ENCODE results near the gene TRDN. TPM values are rescaled to one million over a fixed set of nuclear protein-coding genes. Genes with fewer than 3 reads are reported as not detected.

The TRDN gene
- total RNA-seq, 1 donor = not detected

DNA sequence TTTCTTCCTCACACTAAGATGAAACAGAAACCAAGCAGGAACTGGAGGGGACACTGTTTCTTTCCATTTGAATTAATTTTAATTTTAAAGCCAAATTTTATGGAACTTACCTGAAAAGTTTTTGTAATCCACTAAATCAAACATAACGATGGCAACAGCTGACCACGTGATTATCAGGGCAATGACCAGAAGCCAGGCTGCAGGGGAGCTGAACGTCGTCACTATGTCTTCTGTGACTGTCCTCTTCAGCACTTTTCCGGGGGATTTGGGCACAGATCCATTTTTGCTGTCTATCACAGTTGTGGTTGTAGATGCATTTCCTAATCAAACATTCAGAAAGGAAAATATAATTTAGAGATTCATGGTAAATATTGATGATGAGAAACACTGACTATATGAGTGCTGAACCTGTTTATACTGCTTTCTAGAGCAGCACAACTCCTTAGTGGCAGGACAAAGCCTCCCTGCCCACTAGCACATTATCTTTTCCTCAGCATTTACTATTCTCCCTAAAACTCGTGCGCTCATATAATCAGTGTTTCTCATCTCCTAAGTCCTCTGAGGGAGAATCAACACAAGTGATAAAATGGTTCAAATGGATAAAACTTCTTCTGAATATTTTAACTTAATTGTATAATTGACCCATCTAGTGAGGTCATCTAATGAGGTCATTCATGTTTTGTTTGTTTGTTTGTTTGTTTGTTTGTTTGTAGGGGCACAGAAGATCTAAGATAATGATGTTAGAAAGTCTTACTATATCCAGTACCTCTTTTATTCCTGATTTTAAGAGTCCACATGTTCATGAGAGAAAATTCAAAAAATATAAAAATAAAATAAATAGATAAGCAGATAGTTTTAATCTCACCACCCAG lies 65.7 kb downstream of the TRDN start:
- Histone ChIP-seq H3K79me2 (ENCODE audit: insufficient read depth, low read length) (no peaks in the 10 kb centered on the region), H3K4me2 (ENCODE audit: insufficient read depth, low read length) (no peak overlapping the region)
- TF ChIP-seq, protein P1, sequence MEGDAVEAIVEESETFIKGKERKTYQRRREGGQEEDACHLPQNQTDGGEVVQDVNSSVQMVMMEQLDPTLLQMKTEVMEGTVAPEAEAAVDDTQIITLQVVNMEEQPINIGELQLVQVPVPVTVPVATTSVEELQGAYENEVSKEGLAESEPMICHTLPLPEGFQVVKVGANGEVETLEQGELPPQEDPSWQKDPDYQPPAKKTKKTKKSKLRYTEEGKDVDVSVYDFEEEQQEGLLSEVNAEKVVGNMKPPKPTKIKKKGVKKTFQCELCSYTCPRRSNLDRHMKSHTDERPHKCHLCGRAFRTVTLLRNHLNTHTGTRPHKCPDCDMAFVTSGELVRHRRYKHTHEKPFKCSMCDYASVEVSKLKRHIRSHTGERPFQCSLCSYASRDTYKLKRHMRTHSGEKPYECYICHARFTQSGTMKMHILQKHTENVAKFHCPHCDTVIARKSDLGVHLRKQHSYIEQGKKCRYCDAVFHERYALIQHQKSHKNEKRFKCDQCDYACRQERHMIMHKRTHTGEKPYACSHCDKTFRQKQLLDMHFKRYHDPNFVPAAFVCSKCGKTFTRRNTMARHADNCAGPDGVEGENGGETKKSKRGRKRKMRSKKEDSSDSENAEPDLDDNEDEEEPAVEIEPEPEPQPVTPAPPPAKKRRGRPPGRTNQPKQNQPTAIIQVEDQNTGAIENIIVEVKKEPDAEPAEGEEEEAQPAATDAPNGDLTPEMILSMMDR (IDR thresholded peaks at IDR 0.05; ENCODE audit: extremely low read depth, low read depth, low read length) = no peak

DNA sequence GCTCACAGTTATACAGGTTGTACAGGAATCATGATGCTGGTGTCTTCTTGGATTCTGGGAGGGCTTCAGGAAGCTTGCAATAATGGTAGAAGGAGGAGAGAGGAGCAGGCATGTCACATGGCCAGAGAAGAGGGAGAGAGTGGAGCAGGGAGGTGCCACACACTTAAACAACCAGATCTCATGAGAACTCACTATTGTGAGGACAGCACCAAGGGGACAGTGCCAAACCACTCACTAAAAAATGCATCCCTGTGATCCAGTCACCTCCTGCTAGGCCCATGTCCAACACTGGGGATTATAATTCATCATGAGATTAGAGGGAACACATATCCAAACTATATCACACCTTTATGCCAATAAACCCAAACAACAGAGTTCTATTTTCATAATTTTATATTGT lies 67.2 kb downstream of the TRDN start:
- no peaks in the 10 kb centered on the region for H3K27me3 ChIP-seq (ENCODE audit: insufficient read depth, low read length)
- no peaks in the 10 kb centered on the region for H3K9me3 ChIP-seq (ENCODE audit: low read depth, low read length)
- no peaks in the 10 kb centered on the region for H3K4me1 ChIP-seq (ENCODE audit: insufficient read depth, low read length)

More for the DNA sequence above, 65.7 kb downstream of the TRDN start:
- no peak overlapping the region for H3K27ac ChIP-seq (ENCODE audit: low read depth, low read length)
- DNase-seq (ENCODE audit: insufficient read length, low spot score, missing footprints) = no peak
- H2AFZ ChIP-seq (ENCODE audit: low read length) = no peak overlapping the region
- H3K4me1 ChIP-seq (ENCODE audit: insufficient read depth, low read length) = no peaks in the 10 kb centered on the region
- H3K4me3 ChIP-seq (ENCODE audit: insufficient read depth, low read length) = no peak overlapping the region
- no peaks in the 10 kb centered on the region for H3K27me3 ChIP-seq (ENCODE audit: insufficient read depth, low read length)
- H4K20me1 ChIP-seq (ENCODE audit: insufficient read depth, low read length) = no peaks in the 10 kb centered on the region
- H3K36me3 ChIP-seq (ENCODE audit: insufficient read depth, low read length) = no peaks in the 10 kb centered on the region
- no peaks in the 10 kb centered on the region for H3K9me3 ChIP-seq (ENCODE audit: low read depth, low read length)

DNA sequence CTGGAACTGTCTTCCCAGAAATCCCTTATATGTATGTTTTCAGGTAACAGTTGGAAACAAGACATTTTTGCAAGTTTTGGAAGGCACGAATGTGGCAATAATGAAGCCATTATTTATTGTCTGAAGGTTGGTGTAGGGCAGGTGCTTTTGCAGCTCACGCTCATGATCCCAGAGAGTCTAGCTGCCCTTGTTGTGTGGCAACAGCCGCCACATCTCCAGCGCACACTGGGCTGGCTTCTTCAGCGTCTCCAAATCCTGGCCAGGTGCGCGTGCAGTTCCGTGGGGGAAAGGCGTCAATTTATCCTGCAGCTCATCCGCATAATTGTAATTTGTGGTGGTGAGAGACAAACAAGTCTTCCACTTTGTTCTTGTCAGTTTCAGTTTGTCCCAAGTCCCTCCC lies 71.2 kb downstream of the TRDN start:
- H3K79me2 ChIP-seq (ENCODE audit: insufficient read depth, low read length) = no peaks in the 10 kb centered on the region
- H3K4me2 ChIP-seq (ENCODE audit: insufficient read depth, low read length) = no peak overlapping the region
- TF ChIP-seq, protein P1 (IDR thresholded peaks at IDR 0.05; ENCODE audit: extremely low read depth, low read depth, low read length) = no peak
- no peaks in the 10 kb centered on the region for H3K36me3 ChIP-seq (ENCODE audit: insufficient read depth, low read length)
- no peak for DNase-seq (ENCODE audit: insufficient read length, low spot score, missing footprints)
- no peaks in the 10 kb centered on the region for H3K9me3 ChIP-seq (ENCODE audit: low read depth, low read length)
- no peaks in the 10 kb centered on the region for H3K4me1 ChIP-seq (ENCODE audit: insufficient read depth, low read length)
- no peak overlapping the region for H3K4me3 ChIP-seq (ENCODE audit: insufficient read depth, low read length)
- no peaks in the 10 kb centered on the region for H3K27me3 ChIP-seq (ENCODE audit: insufficient read depth, low read length)
- H2AFZ ChIP-seq (ENCODE audit: low read length) = no peak overlapping the region
- H3K27ac ChIP-seq (ENCODE audit: low read depth, low read length) = no peak overlapping the region
- H4K20me1 ChIP-seq (ENCODE audit: insufficient read depth, low read length) = no peaks in the 10 kb centered on the region

More for the DNA sequence above, 67.2 kb downstream of the TRDN start:
- Histone ChIP-seq H2AFZ (ENCODE audit: low read length) (no peak overlapping the region), H3K79me2 (ENCODE audit: insufficient read depth, low read length) (no peaks in the 10 kb centered on the region), H3K27ac (ENCODE audit: low read depth, low read length) (no peak overlapping the region), H3K36me3 (ENCODE audit: insufficient read depth, low read length) (no peaks in the 10 kb centered on the region), H3K4me3 (ENCODE audit: insufficient read depth, low read length) (no peak overlapping the region), H3K4me2 (ENCODE audit: insufficient read depth, low read length) (no peak overlapping the region), H4K20me1 (ENCODE audit: insufficient read depth, low read length) (no peaks in the 10 kb centered on the region)
- TF ChIP-seq, protein P1 (IDR thresholded peaks at IDR 0.05; ENCODE audit: extremely low read depth, low read depth, low read length) = no peak
- no peak for DNase-seq (ENCODE audit: insufficient read length, low spot score, missing footprints)

DNA sequence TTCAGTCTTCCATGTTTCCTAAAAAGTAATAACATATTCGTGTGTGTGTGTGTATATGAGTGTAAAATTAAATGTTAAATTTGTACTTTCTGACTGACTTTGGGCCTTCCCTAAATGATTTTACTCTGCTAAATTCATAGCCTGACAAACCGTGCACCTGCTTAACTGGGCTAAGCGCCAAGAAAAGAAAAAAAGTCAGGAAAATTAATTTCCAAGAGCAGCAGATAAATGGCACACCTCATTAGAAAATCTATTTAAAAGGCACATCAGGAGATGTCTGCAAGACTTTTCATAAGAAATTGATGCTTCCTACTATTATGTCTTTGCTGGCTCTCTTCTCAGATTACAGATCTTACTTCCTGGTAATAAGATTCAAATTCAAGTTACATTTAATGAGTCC lies 72.4 kb downstream of the TRDN start:
- Histone ChIP-seq H3K9me3 (ENCODE audit: low read depth, low read length) (no peaks in the 10 kb centered on the region), H3K36me3 (ENCODE audit: insufficient read depth, low read length) (no peaks in the 10 kb centered on the region), H3K4me1 (ENCODE audit: insufficient read depth, low read length) (no peaks in the 10 kb centered on the region), H3K4me2 (ENCODE audit: insufficient read depth, low read length) (no peak overlapping the region), H3K79me2 (ENCODE audit: insufficient read depth, low read length) (no peaks in the 10 kb centered on the region), H2AFZ (ENCODE audit: low read length) (no peak overlapping the region), H4K20me1 (ENCODE audit: insufficient read depth, low read length) (no peaks in the 10 kb centered on the region), H3K27me3 (ENCODE audit: insufficient read depth, low read length) (no peaks in the 10 kb centered on the region), H3K27ac (ENCODE audit: low read depth, low read length) (no peak overlapping the region), H3K4me3 (ENCODE audit: insufficient read depth, low read length) (no peak overlapping the region)
- TF ChIP-seq, protein P1 (IDR thresholded peaks at IDR 0.05; ENCODE audit: extremely low read depth, low read depth, low read length) = no peak
- DNase-seq (ENCODE audit: insufficient read length, low spot score, missing footprints) = no peak
